GM23248 (cell line): ENCODE results near the gene DPYSL5. TPM values are rescaled to one million over a fixed set of nuclear protein-coding genes. Genes with fewer than 3 reads are reported as not detected.

ENCODE experiments used
- DNase-seq: peaks from one replicate; pipeline ENCODE4 v3.0.0-alpha.2; 2015
- H2AFZ ChIP-seq: fragments of 200-600 bp; sonication (generic); 2 replicates; pipeline ENCODE4 v1.6.1; 2016; ENCODE audit warnings: antibody characterized with exemption
- H3F3A ChIP-seq: fragments of 200-600 bp; sonication (generic); 2 replicates; pipeline ENCODE4 v1.6.1; 2016; ENCODE audit warnings: mild to moderate bottlenecking, antibody characterized with exemption, mixed run types; ENCODE audit not compliant: insufficient read depth
- H3K27ac ChIP-seq: fragments of 200-600 bp; sonication (generic); 2 replicates; pipeline ENCODE4 v1.5.1; 2016; ENCODE audit warnings: mild to moderate bottlenecking
- H3K27me3 ChIP-seq: fragments of 200-600 bp; sonication (generic); replicated peaks from 2 replicates; pipeline ENCODE4 v1.6.1; 2016; ENCODE audit warnings: mild to moderate bottlenecking; ENCODE audit not compliant: insufficient read depth
- H3K36me3 ChIP-seq: fragments of 200-600 bp; sonication (generic); 2 replicates; pipeline ENCODE4 v1.6.1; 2016; ENCODE audit warnings: low read depth, mild to moderate bottlenecking
- H3K4me1 ChIP-seq: fragments of 200-600 bp; sonication (generic); 2 replicates; pipeline ENCODE4 v1.6.1; 2016; ENCODE audit warnings: mild to moderate bottlenecking; ENCODE audit not compliant: insufficient read depth
- H3K4me2 ChIP-seq: fragments of 200-600 bp; sonication (generic); one replicate; pipeline ENCODE4 v1.6.1; 2016; ENCODE audit warnings: mild to moderate bottlenecking; ENCODE audit not compliant: unreplicated experiment
- H3K4me3 ChIP-seq: fragments of 200-600 bp; sonication (generic); 2 replicates; pipeline ENCODE4 v1.5.1; 2016; ENCODE audit warnings: mild to moderate bottlenecking
- H3K79me2 ChIP-seq: fragments of 200-600 bp; sonication (generic); 2 replicates; pipeline ENCODE4 v1.6.1; 2016; ENCODE audit warnings: mild to moderate bottlenecking; ENCODE audit not compliant: insufficient read depth
- H3K9ac ChIP-seq: fragments of 200-600 bp; sonication (generic); 2 replicates; pipeline ENCODE4 v1.6.1; 2016; ENCODE audit warnings: mild to moderate bottlenecking
- H3K9me2 ChIP-seq: fragments of 200-600 bp; sonication (generic); 2 replicates; pipeline ENCODE4 v1.6.1; 2016; ENCODE audit warnings: mixed run types, mild to moderate bottlenecking, moderate library complexity; ENCODE audit not compliant: insufficient read depth
- H3K9me3 ChIP-seq: fragments of 200-600 bp; sonication (generic); one replicate; pipeline ENCODE4 v1.6.1; 2017; ENCODE audit warnings: low read depth
- H4K20me1 ChIP-seq: fragments of 200-600 bp; sonication (generic); 2 replicates; pipeline ENCODE4 v1.6.0; 2016; ENCODE audit not compliant: insufficient read depth
- EZH2 ChIP-seq: fragments of 200-600 bp; sonication (generic); IDR thresholded peaks from 2 replicates; pipeline ENCODE4 v1.6.1; 2018; ENCODE audit warnings: antibody characterized with exemption, mild to moderate bottlenecking; ENCODE audit not compliant: insufficient read depth, poor library complexity, severe bottlenecking
- EZH2phosphoT487 ChIP-seq: fragments of 200-600 bp; sonication (generic); IDR thresholded peaks from 2 replicates; pipeline ENCODE4 v1.6.1; 2018; ENCODE audit warnings: antibody characterized with exemption, moderate library complexity, mild to moderate bottlenecking, low read depth; ENCODE audit not compliant: insufficient read depth
- WGBS, 2 experiments: methylation state at CpG; one replicate each; pipeline ENCODE4 v1.1.6; 2015 to 2017; ENCODE audit warnings: low lambda C conversion rate in 2 of 2, low coverage in 1 of 2; ENCODE audit errors: missing lambda C conversion rate in 2 of 2; 5-methylcytosine and 5-hydroxymethylcytosine counted together
- in situ Hi-C: fragments of 300-500 bp; cut with MboI; formaldehyde crosslinking; loops from 2 replicates; pipeline ENCODE4 v1.15.0; 2020
- polyA plus RNA-seq: library from polyadenylated mRNA; unstranded; fragments of >200 nt; fragmentation: Nextera tagmentation; extraction: Ambion mirVana; gene quantifications from 2 replicates; pipeline ENCODE4 v1.2.1, GENCODE V29; 2016
- total RNA-seq: library from RNA; depleted of rRNA; stranded (reverse); fragments of >200 nt; shearing (Covaris generic); gene quantifications from 2 replicates; pipeline ENCODE4 v1.2.3, GENCODE V29; 2014

DPYSL5 gene
- total and polyA plus RNA-seq, 2 experiments from 2014 or later: not detected

- TF ChIP-seq EZH2: no peak
- TF ChIP-seq EZH2phosphoT487: no peak
- no peak overlapping the region for H3K27ac ChIP-seq
Measured at GRCh38 chr2:26948800-26949199, 100.9 kb downstream of the DPYSL5 start.

GRCh38 chr2:26950246-26950645, 102.3 kb downstream of the DPYSL5 start:
- Histone ChIP-seq H3K9me2 (no peaks in the 10 kb centered on the region), H2AFZ (no peak overlapping the region), H3K9me3 (no peaks in the 10 kb centered on the region), H3K27ac (no peak overlapping the region), H3F3A (no peaks in the 10 kb centered on the region), H3K36me3 (no peaks in the 10 kb centered on the region), H3K27me3 (peaks cover 53% of the 10 kb centered on the region), H4K20me1 (no peaks in the 10 kb centered on the region), H3K4me3 (no peak overlapping the region), H3K4me1 (no peaks in the 10 kb centered on the region), H3K4me2 (no peak overlapping the region), H3K9ac (no peak overlapping the region), H3K79me2 (no peaks in the 10 kb centered on the region)
- in situ Hi-C loops: no loop called here
- no peak for TF ChIP-seq EZH2phosphoT487
- no peak for TF ChIP-seq EZH2
- DNase-seq: no peak
- WGBS, 2 experiments: 27% methylated on average over 5 of the region's 5 CpGs

More at GRCh38 chr2:26948800-26949199, 100.9 kb downstream of the DPYSL5 start:
- H3K79me2 ChIP-seq: no peaks in the 10 kb centered on the region
- no peaks in the 10 kb centered on the region for H3K9me2 ChIP-seq
- in situ Hi-C loops: no loop called here
- H3K27me3 ChIP-seq: peaks cover 39% of the 10 kb centered on the region
- H3K4me1 ChIP-seq: no peaks in the 10 kb centered on the region
- H3K4me2 ChIP-seq: no peak overlapping the region
- H2AFZ ChIP-seq: no peak overlapping the region
- no peak overlapping the region for H3K9ac ChIP-seq
- H3K36me3 ChIP-seq: no peaks in the 10 kb centered on the region
- 60% methylated on average over 3 of the region's 3 CpGs for WGBS, 2 experiments
- no peaks in the 10 kb centered on the region for H3F3A ChIP-seq
- H3K4me3 ChIP-seq: no peak overlapping the region
- no peaks in the 10 kb centered on the region for H4K20me1 ChIP-seq
- H3K9me3 ChIP-seq: no peaks in the 10 kb centered on the region
- no peak for DNase-seq

GRCh38 chr2:26951236-26951635, 103.3 kb downstream of the DPYSL5 start:
- WGBS, 2 experiments: 21 to 28% methylated on average over 3 of the region's 3 CpGs
- no peak overlapping the region for H3K4me2 ChIP-seq
- H2AFZ ChIP-seq: no peak overlapping the region
- no peak for TF ChIP-seq EZH2
- no peak for TF ChIP-seq EZH2phosphoT487
- no peak overlapping the region for H3K4me3 ChIP-seq
- no peaks in the 10 kb centered on the region for H3K9me3 ChIP-seq
- H3K4me1 ChIP-seq: no peaks in the 10 kb centered on the region
- H3K27ac ChIP-seq: no peak overlapping the region
- no peaks in the 10 kb centered on the region for H3K9me2 ChIP-seq
- no peaks in the 10 kb centered on the region for H4K20me1 ChIP-seq
- no peak for DNase-seq
- no peaks in the 10 kb centered on the region for H3K36me3 ChIP-seq
- H3K9ac ChIP-seq: no peak overlapping the region
- H3F3A ChIP-seq: no peaks in the 10 kb centered on the region
- peaks cover 63% of the 10 kb centered on the region for H3K27me3 ChIP-seq
- in situ Hi-C loops: no loop called here
- H3K79me2 ChIP-seq: no peaks in the 10 kb centered on the region

- Histone ChIP-seq H3K9me3 (no peaks in the 10 kb centered on the region), H3K79me2 (no peaks in the 10 kb centered on the region), H3K9me2 (no peaks in the 10 kb centered on the region), H2AFZ (no peak overlapping the region), H4K20me1 (no peaks in the 10 kb centered on the region), H3K9ac (no peak overlapping the region), H3K4me1 (no peaks in the 10 kb centered on the region), H3K27me3 (peaks cover 70% of the 10 kb centered on the region), H3K4me3 (no peak overlapping the region), H3F3A (no peaks in the 10 kb centered on the region), H3K27ac (no peak overlapping the region), H3K36me3 (no peaks in the 10 kb centered on the region), H3K4me2 (no peak overlapping the region)
- WGBS, 2 experiments: 55 to 62% methylated on average over 4 of the region's 4 CpGs
- no peak for TF ChIP-seq EZH2
- TF ChIP-seq EZH2phosphoT487: no peak
- in situ Hi-C loops: no loop called here
- no peak for DNase-seq
Measured at GRCh38 chr2:26952374-26952773, 104.4 kb downstream of the DPYSL5 start.

GRCh38 chr2:26954135-26954534, 106.2 kb downstream of the DPYSL5 start:
- no peaks in the 10 kb centered on the region for H4K20me1 ChIP-seq
- TF ChIP-seq EZH2: no peak
- no peak for TF ChIP-seq EZH2phosphoT487
- H3K4me2 ChIP-seq: no peak overlapping the region
- in situ Hi-C loops: no loop called here
- peaks cover 79% of the 10 kb centered on the region for H3K27me3 ChIP-seq
- H3K4me1 ChIP-seq: no peaks in the 10 kb centered on the region
- no peak overlapping the region for H3K4me3 ChIP-seq
- no peak overlapping the region for H3K27ac ChIP-seq
- no peaks in the 10 kb centered on the region for H3K36me3 ChIP-seq
- H3K79me2 ChIP-seq: no peaks in the 10 kb centered on the region
- no peaks in the 10 kb centered on the region for H3K9me2 ChIP-seq
- H3F3A ChIP-seq: no peaks in the 10 kb centered on the region
- no peak overlapping the region for H3K9ac ChIP-seq
- WGBS, 2 experiments: 69 to 72% methylated on average over 4 of the region's 4 CpGs
- H3K9me3 ChIP-seq: no peaks in the 10 kb centered on the region
- no peak for DNase-seq
- no peak overlapping the region for H2AFZ ChIP-seq
